Karpas-422 (cell line): ENCODE measurements around the gene GRM7. TPM values are rescaled to one million over a fixed set of nuclear protein-coding genes. Genes with fewer than 3 reads are reported as not detected.

ENCODE experiments used
- DNase-seq: peaks from one replicate; pipeline ENCODE4 v3.0.0-alpha.2; 2015
- H2AFZ ChIP-seq: fragments of 200-600 bp; sonication (generic); 2 replicates; pipeline ENCODE4 v1.6.1; 2014; ENCODE audit warnings: antibody characterized with exemption, low read length, mixed read lengths
- H3K27ac ChIP-seq: fragments of 200-600 bp; sonication (generic); 2 replicates; pipeline ENCODE4 v1.5.1; 2014; ENCODE audit warnings: mild to moderate bottlenecking, low read length, moderate library complexity
- H3K27me3 ChIP-seq: fragments of 200-600 bp; sonication (generic); 2 replicates; pipeline ENCODE4 v1.6.1; 2014; ENCODE audit warnings: low read length, mixed read lengths
- H3K36me3 ChIP-seq: fragments of 200-600 bp; sonication (generic); 2 replicates; pipeline ENCODE4 v1.6.1; 2014; ENCODE audit warnings: low read length, mixed read lengths; ENCODE audit not compliant: insufficient read depth
- H3K4me1 ChIP-seq: fragments of 200-600 bp; sonication (generic); 2 replicates; pipeline ENCODE4 v1.6.1; 2014; ENCODE audit warnings: mild to moderate bottlenecking, low read length, mixed read lengths
- H3K4me2 ChIP-seq: fragments of 200-600 bp; sonication (generic); 2 replicates; pipeline ENCODE4 v1.6.1; 2014; ENCODE audit warnings: low read length, low read depth, mild to moderate bottlenecking; ENCODE audit not compliant: poor library complexity, severe bottlenecking
- H3K4me3 ChIP-seq: fragments of 200-600 bp; sonication (generic); 2 replicates; pipeline ENCODE4 v1.5.1; 2014; ENCODE audit warnings: mild to moderate bottlenecking, antibody characterized with exemption, low read length, mixed read lengths
- H3K79me2 ChIP-seq: fragments of 200-600 bp; sonication (generic); 2 replicates; pipeline ENCODE4 v1.6.1; 2014; ENCODE audit warnings: mild to moderate bottlenecking, low read length, mixed read lengths
- H3K9ac ChIP-seq: fragments of 200-600 bp; sonication (generic); 2 replicates; pipeline ENCODE4 v1.6.0; 2014; ENCODE audit warnings: low read length
- H3K9me2 ChIP-seq: fragments of 200-600 bp; sonication (generic), shearing (Covaris generic); replicated peaks from 2 replicates; pipeline ENCODE4 v1.6.0; 2014; ENCODE audit warnings: mild to moderate bottlenecking, low read length, moderate library complexity; ENCODE audit not compliant: insufficient read depth
- H3K9me3 ChIP-seq: fragments of 300-700, 200-600 bp; sonication (generic); 2 replicates; pipeline ENCODE4 v1.6.1; 2014; ENCODE audit warnings: low read length, mixed read lengths
- H4K20me1 ChIP-seq: fragments of 200-600 bp; sonication (generic); 2 replicates; pipeline ENCODE4 v1.6.1; 2014; ENCODE audit warnings: mild to moderate bottlenecking, antibody characterized with exemption, low read length, low read depth; ENCODE audit not compliant: insufficient read depth
- total RNA-seq: library from RNA; depleted of rRNA; stranded (reverse); fragments of >200 nt; shearing (Covaris generic); gene quantifications from 2 replicates; pipeline ENCODE4 v1.2.3, GENCODE V29; 2014; ENCODE audit warnings: low replicate concordance

GRM7 gene
- total RNA-seq, 1 experiment from 2014 or later: not detected

DNA sequence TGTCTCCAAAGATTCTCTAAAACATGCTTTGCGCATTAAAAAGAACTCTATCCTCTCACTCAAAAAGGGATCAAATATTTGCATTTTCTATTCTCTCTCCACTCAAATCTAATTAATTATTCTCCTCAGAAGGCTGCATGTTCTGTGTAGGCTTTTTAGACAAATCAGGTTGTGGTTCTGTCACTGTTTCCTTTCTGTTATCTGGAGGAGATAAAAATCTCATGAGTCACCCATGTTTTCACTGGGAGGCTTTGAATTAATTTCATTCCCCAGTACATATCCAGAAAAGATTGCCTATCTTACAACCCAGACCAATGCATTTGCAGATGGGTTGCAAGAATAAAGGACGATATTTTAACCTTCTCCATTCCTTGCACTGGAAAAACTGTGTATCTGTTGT lies 446.5 kb downstream of the GRM7 start:
- Histone ChIP-seq H4K20me1 (no peaks in the 10 kb centered on the region), H3K27ac (no peak overlapping the region), H2AFZ (no peak overlapping the region), H3K4me3 (no peak overlapping the region), H3K4me1 (no peaks in the 10 kb centered on the region), H3K27me3 (no peaks in the 10 kb centered on the region), H3K4me2 (no peak overlapping the region), H3K36me3 (no peaks in the 10 kb centered on the region), H3K79me2 (no peaks in the 10 kb centered on the region), H3K9me2 (no peaks in the 10 kb centered on the region), H3K9me3 (peaks cover 12% of the 10 kb centered on the region), H3K9ac (no peak overlapping the region)
- no peak for DNase-seq

DNA sequence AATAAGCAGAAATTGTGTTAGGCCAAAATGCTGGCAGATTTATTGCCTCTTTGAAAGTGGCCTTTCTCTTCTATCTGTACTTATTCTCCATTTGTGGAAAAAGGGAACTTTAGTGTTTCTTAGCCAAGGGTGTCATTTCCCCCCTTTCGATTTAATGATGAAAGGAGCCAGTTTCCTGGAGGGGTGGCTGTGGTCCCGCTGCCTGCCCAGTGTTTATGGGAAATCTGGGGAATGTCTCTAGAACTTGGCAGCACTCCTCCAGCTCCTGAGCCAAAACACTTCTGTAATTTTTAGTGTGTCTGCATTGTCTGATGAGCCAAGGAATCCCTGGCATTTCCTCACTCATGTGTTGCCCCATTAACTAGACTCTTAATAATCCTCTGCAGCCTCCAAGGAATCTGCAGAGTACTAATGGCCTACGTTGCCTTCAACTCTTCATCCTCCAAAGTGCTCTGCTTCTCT lies 448.8 kb downstream of the GRM7 start:
- H3K79me2 ChIP-seq: no peaks in the 10 kb centered on the region
- no peak overlapping the region for H3K4me2 ChIP-seq
- no peaks in the 10 kb centered on the region for H4K20me1 ChIP-seq
- no peaks in the 10 kb centered on the region for H3K27me3 ChIP-seq
- H3K9me2 ChIP-seq: no peaks in the 10 kb centered on the region
- no peak for DNase-seq
- no peak overlapping the region for H3K4me3 ChIP-seq
- H3K4me1 ChIP-seq: no peaks in the 10 kb centered on the region
- no peak overlapping the region for H2AFZ ChIP-seq
- H3K27ac ChIP-seq: no peak overlapping the region
- no peak overlapping the region for H3K9ac ChIP-seq
- peaks cover 10% of the 10 kb centered on the region for H3K9me3 ChIP-seq
- no peaks in the 10 kb centered on the region for H3K36me3 ChIP-seq

DNA sequence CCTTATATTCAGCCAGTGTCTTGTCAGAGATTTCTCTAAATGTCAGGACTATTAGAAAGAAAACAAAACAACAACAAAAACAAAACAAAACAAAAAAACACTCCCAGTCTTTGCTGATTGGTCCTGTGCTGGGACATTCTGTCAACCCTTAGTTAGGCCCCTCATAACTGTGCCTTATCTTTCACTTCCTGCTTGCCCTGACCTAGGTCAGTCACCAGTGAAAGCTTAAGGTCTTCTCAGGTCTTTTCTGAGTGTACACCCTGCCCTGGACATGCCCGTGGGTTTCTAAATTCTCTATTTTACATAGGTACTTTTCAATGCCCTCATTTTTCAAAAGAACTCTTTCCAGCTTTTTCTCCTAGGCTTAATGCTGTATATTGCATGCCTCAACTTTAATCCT lies 454.1 kb downstream of the GRM7 start:
- no peaks in the 10 kb centered on the region for H3K4me1 ChIP-seq
- no peak for DNase-seq

GRCh38 chr3:7322957-7323669 lies 462.2 kb downstream of the GRM7 start:
- DNase-seq: no peak
- Histone ChIP-seq H3K4me1 (no peaks in the 10 kb centered on the region), H4K20me1 (no peaks in the 10 kb centered on the region), H3K27ac (no peak overlapping the region), H3K27me3 (no peaks in the 10 kb centered on the region), H2AFZ (no peak overlapping the region), H3K9me2 (no peaks in the 10 kb centered on the region), H3K4me2 (no peak overlapping the region), H3K9me3 (peaks cover 21% of the 10 kb centered on the region), H3K79me2 (no peaks in the 10 kb centered on the region), H3K36me3 (no peaks in the 10 kb centered on the region), H3K4me3 (no peak overlapping the region), H3K9ac (no peak overlapping the region)

More for the DNA sequence above, 454.1 kb downstream of the GRM7 start:
- H3K36me3 ChIP-seq: no peaks in the 10 kb centered on the region
- no peak overlapping the region for H3K4me3 ChIP-seq
- no peaks in the 10 kb centered on the region for H3K79me2 ChIP-seq
- no peak overlapping the region for H2AFZ ChIP-seq
- H3K9me3 ChIP-seq: peaks cover 10% of the 10 kb centered on the region
- H3K27ac ChIP-seq: no peak overlapping the region
- H3K4me2 ChIP-seq: no peak overlapping the region
- no peaks in the 10 kb centered on the region for H3K9me2 ChIP-seq
- H3K27me3 ChIP-seq: no peaks in the 10 kb centered on the region
- H3K9ac ChIP-seq: no peak overlapping the region
- no peaks in the 10 kb centered on the region for H4K20me1 ChIP-seq

DNA sequence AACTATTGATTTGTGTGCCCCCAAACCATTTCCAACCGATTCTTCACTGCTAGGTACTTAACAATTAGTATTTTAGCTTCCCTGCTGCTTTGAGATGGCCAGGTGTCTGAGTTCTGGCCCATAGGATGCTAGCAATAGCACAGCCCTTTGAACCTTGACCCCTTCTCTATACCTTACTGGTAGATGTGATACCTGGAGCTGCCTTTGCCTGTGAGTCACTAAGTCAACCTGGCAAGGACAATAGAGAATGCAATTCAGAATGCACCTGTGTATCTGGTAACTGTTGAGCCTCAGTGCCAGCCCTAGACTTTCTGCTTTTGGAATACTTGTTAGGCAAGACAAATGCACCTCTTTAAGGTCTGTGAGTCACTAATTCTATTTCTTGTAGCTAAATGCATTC lies 467.4 kb downstream of the GRM7 start:
- no peaks in the 10 kb centered on the region for H3K27me3 ChIP-seq
- H3K4me1 ChIP-seq: no peaks in the 10 kb centered on the region
- H3K4me3 ChIP-seq: no peak overlapping the region
- no peak overlapping the region for H2AFZ ChIP-seq
- H3K4me2 ChIP-seq: no peak overlapping the region
- peaks cover 6% of the 10 kb centered on the region for H3K9me3 ChIP-seq
- DNase-seq: no peak
- no peaks in the 10 kb centered on the region for H3K79me2 ChIP-seq
- H3K36me3 ChIP-seq: no peaks in the 10 kb centered on the region
- H3K9ac ChIP-seq: no peak overlapping the region
- H3K27ac ChIP-seq: no peak overlapping the region
- H3K9me2 ChIP-seq: no peaks in the 10 kb centered on the region; the same call in 1 of the 2 replicates
- no peaks in the 10 kb centered on the region for H4K20me1 ChIP-seq

DNA sequence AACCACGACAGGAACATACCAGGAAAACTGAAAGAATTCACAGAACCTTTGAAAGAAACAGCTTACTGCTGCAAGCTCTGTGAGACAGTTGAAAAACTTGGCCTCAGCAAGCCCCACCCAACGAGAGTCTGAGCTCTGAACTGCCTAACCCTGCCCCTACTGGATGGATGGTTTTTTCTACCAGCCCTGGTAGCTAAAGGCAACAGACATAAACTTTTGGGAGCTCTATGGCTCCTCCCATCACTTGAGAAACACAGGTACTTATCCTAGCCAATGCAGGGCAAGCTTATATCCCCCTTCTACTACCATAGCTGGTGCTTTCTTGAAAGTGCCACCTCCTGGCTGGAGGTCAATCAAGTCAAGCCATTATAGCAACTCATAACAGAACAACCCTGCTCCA lies 471.8 kb downstream of the GRM7 start:
- Histone ChIP-seq H2AFZ (no peak overlapping the region), H3K9me3 (peaks cover 18% of the 10 kb centered on the region), H3K36me3 (no peaks in the 10 kb centered on the region), H3K9me2 (no peaks in the 10 kb centered on the region; the same call in 1 of the 2 replicates), H3K4me3 (no peak overlapping the region), H3K9ac (no peak overlapping the region), H3K27ac (no peak overlapping the region), H3K27me3 (no peaks in the 10 kb centered on the region), H3K4me1 (no peaks in the 10 kb centered on the region), H3K4me2 (no peak overlapping the region), H3K79me2 (no peaks in the 10 kb centered on the region), H4K20me1 (no peaks in the 10 kb centered on the region)
- DNase-seq: no peak

DNA sequence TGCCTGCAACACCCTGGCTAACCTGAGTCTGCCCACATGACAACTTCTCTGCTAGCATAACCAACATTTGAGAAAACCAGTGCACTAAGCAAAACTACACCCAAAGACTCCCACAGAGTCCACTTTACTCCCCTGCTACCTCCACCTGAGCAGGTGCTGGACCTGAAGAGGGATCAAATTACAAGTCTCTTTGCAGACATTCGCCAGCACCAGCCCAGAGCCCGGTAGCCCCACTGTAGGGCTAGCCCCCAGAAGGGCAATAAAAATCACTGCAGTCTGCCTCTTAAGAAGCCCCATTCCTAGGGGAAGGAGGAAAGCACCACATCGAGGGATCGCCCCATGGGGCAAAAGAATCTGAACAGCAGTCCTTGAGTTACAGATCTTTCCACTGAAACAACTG lies 472.2 kb downstream of the GRM7 start:
- Histone ChIP-seq H3K27me3 (no peaks in the 10 kb centered on the region), H4K20me1 (no peaks in the 10 kb centered on the region), H3K9ac (no peak overlapping the region), H3K36me3 (no peaks in the 10 kb centered on the region), H3K9me2 (no peaks in the 10 kb centered on the region; the same call in 1 of the 2 replicates), H3K4me3 (no peak overlapping the region), H2AFZ (no peak overlapping the region), H3K79me2 (no peaks in the 10 kb centered on the region), H3K27ac (no peak overlapping the region), H3K4me2 (no peak overlapping the region), H3K9me3 (peaks cover 18% of the 10 kb centered on the region), H3K4me1 (no peaks in the 10 kb centered on the region)
- no peak for DNase-seq

GRCh38 chr3:7340795-7341194 lies 479.9 kb downstream of the GRM7 start:
- Histone ChIP-seq H3K4me2 (no peak overlapping the region), H3K27ac (no peak overlapping the region), H3K79me2 (no peaks in the 10 kb centered on the region), H3K36me3 (no peaks in the 10 kb centered on the region), H3K9ac (no peak overlapping the region), H2AFZ (no peak overlapping the region), H4K20me1 (no peaks in the 10 kb centered on the region), H3K9me2 (no peaks in the 10 kb centered on the region), H3K4me3 (no peak overlapping the region), H3K9me3 (peaks cover 3% of the 10 kb centered on the region; the same call in 1 of the 2 replicates), H3K27me3 (no peaks in the 10 kb centered on the region), H3K4me1 (no peaks in the 10 kb centered on the region)
- DNase-seq: no peak
